ENCODE data around the gene CPA1. TPM values are rescaled to one million over a fixed set of nuclear protein-coding genes. Genes with fewer than 3 reads are reported as not detected.
"Not testable (repeated sequence)": the region's sequence is repeated elsewhere in the genome, so short reads cannot be mapped to it uniquely, and the experiment has no call there.

The CPA1 gene
- total RNA-seq, 2 donors from 2014 or later: not detected

- ATAC-seq (no peak), DNase-seq (ENCODE audit: low spot score in 2 of 2) (no peak)
- Mint-ChIP-seq H3K27ac (peak overlapping the region in 1 of 2 donors; percentile 62), H3K9me3 (no peaks in the 10 kb centered on the region), H3K36me3 (peaks cover 7 to 13% of the 10 kb centered on the region in 2 donors)
These were observed 14.5 kb upstream of the CPA1 start for GRCh38 chr7:130365511-130366441.

DNA sequence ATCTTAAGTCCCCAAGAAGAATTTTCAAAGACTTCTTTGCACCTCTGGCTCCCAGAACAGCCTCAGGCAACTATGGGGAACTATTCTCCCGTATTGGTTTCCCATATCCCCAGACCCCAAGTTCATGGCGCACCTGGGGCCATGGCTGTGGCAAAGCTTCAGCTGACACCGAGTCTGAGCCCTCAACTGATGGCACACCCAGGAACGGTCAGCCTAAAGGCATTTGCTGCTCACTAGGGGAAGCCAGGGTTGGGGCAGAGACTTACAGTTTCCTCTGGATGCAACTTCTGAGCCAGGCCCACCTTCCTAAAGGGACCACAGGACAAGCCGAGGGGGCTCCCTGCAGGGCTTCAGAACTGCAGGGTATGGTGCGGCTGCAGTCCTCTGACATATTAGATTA is 13.7 kb upstream of the CPA1 start:
- Mint-ChIP-seq H3K9me3 (no peaks in the 10 kb centered on the region), H3K36me3 (peaks cover 7 to 13% of the 10 kb centered on the region in 2 donors), H3K27ac (peak overlapping the region in 1 of 2 donors; percentile 62)
- no peak for DNase-seq (ENCODE audit: low spot score in 2 of 2)
- no peak for ATAC-seq

GRCh38 chr7:130367088-130367755 is 13.1 kb upstream of the CPA1 start:
- peak overlapping the region in 1 of 2 donors; percentile 62 for H3K27ac Mint-ChIP-seq
- DNase-seq (ENCODE audit: low spot score in 2 of 2): no peak
- ATAC-seq: peak in 1 of 2 donors; percentile 45
- H3K36me3 Mint-ChIP-seq: peaks cover 7 to 13% of the 10 kb centered on the region in 2 donors
- H3K9me3 Mint-ChIP-seq: no peaks in the 10 kb centered on the region

GRCh38 chr7:130367836-130368746 is 12.2 kb upstream of the CPA1 start:
- ATAC-seq (no peak), DNase-seq (ENCODE audit: low spot score in 2 of 2) (no peak)
- Mint-ChIP-seq H3K36me3 (peaks cover 7 to 13% of the 10 kb centered on the region in 2 donors), H3K9me3 (no peaks in the 10 kb centered on the region), H3K27ac (peak overlapping the region in 1 of 2 donors; percentile 62)

- Mint-ChIP-seq H3K9me3 (no peaks in the 10 kb centered on the region), H3K27ac (peak overlapping the region; percentile 62 to 70), H3K36me3 (peaks cover 7 to 13% of the 10 kb centered on the region in 2 donors)
- ATAC-seq: peak; percentile 49 to 84
- DNase-seq (ENCODE audit: low spot score in 2 of 2): no peak
These were observed 11.1 kb upstream of the CPA1 start for GRCh38 chr7:130369110-130369711.

DNA sequence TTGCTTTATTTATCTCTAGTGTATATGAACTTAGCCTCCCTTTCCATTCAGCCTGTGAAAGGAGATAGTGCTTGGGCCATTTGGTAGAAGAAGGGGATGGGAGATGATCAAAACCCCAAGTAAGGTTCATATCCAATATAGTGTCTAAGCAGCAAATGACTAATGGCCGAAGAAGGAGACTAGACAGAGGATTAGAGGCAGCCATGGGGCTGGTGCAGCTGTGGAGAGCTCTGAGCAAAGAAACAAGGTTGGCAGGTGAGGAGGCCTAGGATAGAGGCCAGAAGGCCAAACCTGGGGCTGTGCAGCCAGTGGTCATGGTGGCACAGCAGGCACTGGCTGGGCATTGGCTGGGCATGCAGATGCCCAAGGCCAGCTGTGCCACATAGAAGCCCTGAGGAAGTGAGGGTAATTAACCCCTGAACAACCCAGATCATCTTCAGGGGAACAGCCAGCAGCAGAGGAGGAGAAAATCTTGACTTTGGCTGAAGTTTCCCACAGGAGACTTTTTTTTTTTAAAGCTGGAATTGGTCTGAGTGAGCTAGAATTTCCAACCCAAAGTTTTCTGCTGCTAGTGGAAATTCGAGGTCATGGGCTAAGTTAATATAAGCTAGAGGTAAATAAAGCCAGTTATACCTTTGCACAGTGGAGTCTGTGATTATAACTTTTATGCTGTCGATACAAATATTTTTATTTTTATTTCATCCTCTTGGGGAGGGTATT is 10.3 kb upstream of the CPA1 start:
- DNase-seq (ENCODE audit: low spot score in 2 of 2) (no peak), ATAC-seq (no peak)
- H3K36me3 Mint-ChIP-seq: peaks cover 7 to 13% of the 10 kb centered on the region in 2 donors
- no peaks in the 10 kb centered on the region for H3K9me3 Mint-ChIP-seq
- peak overlapping the region in 1 of 2 donors; percentile 62 for H3K27ac Mint-ChIP-seq

GRCh38 chr7:130371046-130371445 is 9.2 kb upstream of the CPA1 start:
- Mint-ChIP-seq H3K9me3 (peaks cover 0 to under 1% of the 10 kb centered on the region in 2 donors), H3K27ac (no peak overlapping the region), H3K36me3 (peaks cover 7 to 16% of the 10 kb centered on the region in 2 donors)
- DNase-seq (ENCODE audit: low spot score in 2 of 2) (no peak), ATAC-seq (no peak)

DNA sequence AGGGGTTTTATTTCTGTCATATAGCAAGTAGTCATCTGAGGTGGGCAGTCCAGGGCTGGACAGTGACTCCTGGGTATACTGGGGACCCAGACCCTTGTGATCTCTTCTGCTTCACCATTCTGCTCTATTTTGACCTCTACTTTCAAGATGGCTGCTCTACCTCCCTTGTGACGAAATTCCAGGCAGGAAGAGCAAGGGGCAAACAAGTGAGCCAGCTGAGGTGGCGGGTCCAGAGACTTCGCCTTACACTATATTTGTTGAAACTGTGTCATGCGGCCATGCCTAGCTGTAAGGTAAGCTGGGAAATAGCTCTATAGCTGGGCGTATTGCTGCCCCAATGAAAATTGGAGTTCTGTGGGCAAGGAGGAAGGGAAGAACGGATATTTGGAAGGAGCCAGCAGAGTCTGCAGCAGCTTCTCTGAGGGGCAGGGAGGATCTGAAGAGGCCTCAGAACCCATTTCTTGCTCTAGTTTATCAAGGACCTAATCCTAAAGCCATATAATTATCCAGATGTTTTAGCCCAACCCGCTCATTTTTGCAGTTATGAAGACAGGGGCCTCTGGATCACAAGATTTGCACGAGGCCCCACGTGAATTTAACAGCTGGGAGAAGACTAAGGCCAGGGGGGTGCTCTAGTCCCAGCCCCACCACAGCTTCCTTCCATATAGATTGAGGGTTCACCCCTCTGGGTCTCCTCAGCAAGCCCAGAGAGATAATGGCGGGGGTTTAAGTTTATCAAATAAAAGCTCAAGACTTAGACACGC is 7.7 kb upstream of the CPA1 start:
- H3K36me3 Mint-ChIP-seq: peaks cover 8 to 17% of the 10 kb centered on the region in 2 donors
- ATAC-seq (no peak), DNase-seq (ENCODE audit: low spot score in 2 of 2) (peak in 1 of 2 donors; percentile 31)
- peaks cover 4 to 13% of the 10 kb centered on the region in 2 donors for H3K9me3 Mint-ChIP-seq
- no peak overlapping the region for H3K27ac Mint-ChIP-seq

DNA sequence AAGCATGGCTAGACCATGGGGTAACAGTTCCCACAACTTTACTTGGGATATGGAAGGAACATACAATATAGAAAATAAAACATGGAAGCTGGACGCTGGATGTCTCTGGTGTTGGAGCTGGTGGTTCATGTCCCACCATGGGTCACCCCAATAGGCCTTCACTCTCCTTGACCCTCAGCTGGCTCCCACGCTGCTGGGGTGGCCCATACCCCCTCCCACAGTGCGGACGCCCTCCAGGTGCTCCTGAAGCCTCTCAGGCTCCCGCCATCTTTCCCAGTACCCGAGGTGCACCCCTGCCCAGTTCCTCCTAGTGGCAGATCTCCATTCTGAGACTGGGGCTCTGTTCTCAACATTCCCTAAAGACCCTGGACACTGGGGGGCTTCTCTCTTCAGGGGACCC is 5.8 kb upstream of the CPA1 start:
- peaks cover 8 to 18% of the 10 kb centered on the region in 2 donors for H3K36me3 Mint-ChIP-seq
- peak in 1 of 2 donors; percentile 3 for DNase-seq (ENCODE audit: low spot score in 2 of 2)
- H3K9me3 Mint-ChIP-seq: peaks cover 4 to 15% of the 10 kb centered on the region in 2 donors
- H3K27ac Mint-ChIP-seq: peak overlapping the region in 1 of 2 donors; percentile 65
- ATAC-seq: no peak

DNA sequence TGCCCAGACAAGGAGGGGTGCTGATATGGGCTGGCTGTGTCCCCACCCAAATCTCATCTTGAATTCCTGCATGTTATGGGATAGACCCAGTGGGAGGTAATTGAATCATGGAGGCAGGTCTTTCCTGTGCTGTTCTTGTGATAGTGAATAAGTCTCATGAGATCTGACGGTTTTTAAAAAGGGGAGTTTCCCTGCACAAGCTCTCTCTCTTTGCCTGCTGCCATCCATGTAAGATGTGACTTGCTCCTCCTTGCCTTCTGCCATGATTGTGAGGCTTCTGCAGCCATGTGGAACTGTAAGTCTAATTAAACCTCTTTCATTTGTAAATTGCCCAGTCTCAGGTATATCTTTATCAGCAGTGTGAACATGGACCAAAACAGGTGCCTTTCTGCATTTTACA is 3.8 kb upstream of the CPA1 start:
- peaks cover 4 to 15% of the 10 kb centered on the region in 2 donors for H3K9me3 Mint-ChIP-seq
- H3K27ac Mint-ChIP-seq; ATAC-seq; DNase-seq (ENCODE audit: low spot score in 2 of 2): not testable (repeated sequence)
- H3K36me3 Mint-ChIP-seq: peaks cover 8 to 18% of the 10 kb centered on the region in 2 donors

DNA sequence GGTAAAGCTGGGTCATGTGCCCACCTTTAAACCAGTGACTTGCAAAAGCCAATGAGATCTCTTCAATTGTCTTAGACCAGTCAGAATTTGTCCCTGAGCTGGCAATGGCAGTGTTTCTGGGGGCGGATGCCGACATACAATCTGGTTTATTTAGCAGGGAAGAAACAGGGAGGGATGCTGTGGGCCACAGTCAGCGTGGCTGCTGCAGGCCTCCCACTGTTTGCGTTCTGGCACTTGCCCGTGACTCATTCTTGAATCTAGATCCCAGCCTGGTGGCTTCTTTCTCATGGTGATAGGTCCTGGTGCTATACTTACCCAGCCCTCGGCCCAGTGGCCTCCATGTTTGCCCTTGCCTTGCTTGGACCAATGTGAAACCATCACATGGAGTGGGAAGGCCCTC is 3.1 kb upstream of the CPA1 start:
- ATAC-seq (no peak), DNase-seq (ENCODE audit: low spot score in 2 of 2) (no peak)
- Mint-ChIP-seq H3K36me3 (peaks cover 8 to 18% of the 10 kb centered on the region in 2 donors), H3K27ac (no peak overlapping the region), H3K9me3 (peaks cover 4 to 15% of the 10 kb centered on the region in 2 donors)

- Mint-ChIP-seq H3K27ac (no peak overlapping the region), H3K9me3 (peaks cover 4 to 15% of the 10 kb centered on the region in 2 donors), H3K36me3 (peaks cover 8 to 18% of the 10 kb centered on the region in 2 donors)
- no peak for DNase-seq (ENCODE audit: low spot score in 2 of 2)
- no peak for ATAC-seq
These were observed 1.3 kb upstream of the CPA1 start for GRCh38 chr7:130379019-130379418.

- ATAC-seq: no peak
- Mint-ChIP-seq H3K36me3 (peaks cover 8 to 18% of the 10 kb centered on the region in 2 donors), H3K27ac (no peak overlapping the region), H3K9me3 (peaks cover 4 to 15% of the 10 kb centered on the region in 2 donors)
- no peak for DNase-seq (ENCODE audit: low spot score in 2 of 2)
These were observed 768 bp upstream of the CPA1 start for GRCh38 chr7:130379532-130379920.

- no peak for ATAC-seq
- peak overlapping the region in 1 of 2 donors; percentile 20 for H3K27ac Mint-ChIP-seq
- H3K9me3 Mint-ChIP-seq: peaks cover 4 to 15% of the 10 kb centered on the region in 2 donors
- peaks cover 8 to 15% of the 10 kb centered on the region in 2 donors for H3K36me3 Mint-ChIP-seq
- no peak for DNase-seq (ENCODE audit: low spot score in 2 of 2)
These were observed 664 bp downstream of the CPA1 start for GRCh38 chr7:130380861-130381455.
